HepG2 (cell line): ENCODE measurements around the gene GIN1. TPM values are rescaled to one million over a fixed set of nuclear protein-coding genes. Genes with fewer than 3 reads are reported as not detected.

Experiments used
- ATAC-seq: fragments of 200-7000 bp; cut with Tn5 transposase; 3 replicates; pipeline ENCODE4 v1.9.1; 2020; ENCODE audit warnings: mild to moderate bottlenecking, moderate library complexity
- BruUV-seq: library from RNA; stranded (reverse); fragments of 400-500 nt; replicated peaks from 2 replicates; lab custom pipeline; 2021; lab: Mats Ljungman, UMichigan
- CTCF ChIA-PET: fragments of 300-600 bp; formaldehyde crosslinking; extraction: SDS; loops from one replicate; lab custom pipeline; 2021; ENCODE audit warnings: low total read pairs, inconsistent platforms, low intra/inter-chr PET ratio; lab: Yijun Ruan, JAX
- POLR2A ChIA-PET: fragments of 350-600 bp; sonication (Branson Sonifier 250); formaldehyde crosslinking; loops from one replicate; lab custom pipeline; 2020; ENCODE audit warnings: antibody characterized with exemption, inconsistent platforms; lab: Yijun Ruan, JAX
- DNase-seq: peaks from one replicate; pipeline ENCODE4 v3.0.0-alpha.2; 2015; ENCODE audit warnings: low spot score
- FAIRE-seq: peaks from 3 replicates; lab custom pipeline; 2011; peaks lifted over from hg19 to GRCh38; lab: Jason Lieb, UNC
- H2AFZ ChIP-seq: one replicate; pipeline ENCODE4 v1.6.1; 2011; ENCODE audit warnings: low read length, inconsistent platforms
- H3K27ac ChIP-seq: fragments of 300-600 bp; 3 replicates; pipeline ENCODE4 v1.8.0; 2011; ENCODE audit warnings: mixed run types, mild to moderate bottlenecking, mixed read lengths, low read length, inconsistent platforms; ENCODE audit not compliant: insufficient read depth; ENCODE audit errors: extremely low read length
- H3K27me3 ChIP-seq, 2 experiments: fragments of 200-600 bp in 1 of 2; 2 replicates in 1 of 2; 3 replicates in 1 of 2; pipeline versions ENCODE4 v1.6.0 to v1.8.0; 2011; ENCODE audit warnings: low read length in 2 of 2, mild to moderate bottlenecking in 2 of 2, moderate library complexity in 2 of 2, inconsistent platforms in 1 of 2; ENCODE audit not compliant: insufficient read depth in 2 of 2, control insufficient read depth in 1 of 2
- H3K36me3 ChIP-seq, 2 experiments: fragments of 200-600 bp in 1 of 2; replicated peaks in 1 of 2; 2 replicates in 1 of 2; 3 replicates in 1 of 2; pipeline versions ENCODE4 v1.5.1 to v1.8.0; 2011; ENCODE audit warnings: low read length in 2 of 2, inconsistent platforms in 1 of 2; ENCODE audit not compliant: insufficient read depth in 2 of 2, control insufficient read depth in 1 of 2
- H3K4me1 ChIP-seq: 2 replicates; pipeline ENCODE4 v1.5.1; 2012; ENCODE audit warnings: low read length, inconsistent platforms; ENCODE audit not compliant: insufficient read depth
- H3K4me2 ChIP-seq: 2 replicates; pipeline ENCODE4 v1.6.0; 2011; ENCODE audit warnings: low read depth, low read length, inconsistent platforms
- H3K4me3 ChIP-seq, 3 experiments: fragments of 200-600 bp in 1 of 3; sonication (generic), shearing (Covaris generic) in 1 of 3; replicated peaks in 1 of 3; 2 replicates each; pipeline ENCODE4 v1.5.1; 2011 to 2016; ENCODE audit warnings: low read length in 3 of 3, inconsistent platforms in 2 of 3, low read depth in 2 of 3, mild to moderate bottlenecking in 2 of 3, control low read depth in 1 of 3, mixed read lengths in 1 of 3; ENCODE audit not compliant: insufficient read depth in 1 of 3
- H3K79me2 ChIP-seq: one replicate; pipeline ENCODE4 v1.6.1; 2011; ENCODE audit warnings: low read length, inconsistent platforms; ENCODE audit not compliant: insufficient read depth
- H3K9ac ChIP-seq: 2 replicates; pipeline ENCODE4 v1.6.0; 2011; ENCODE audit warnings: mild to moderate bottlenecking, low read depth, low read length, inconsistent platforms; ENCODE audit not compliant: insufficient read depth
- H3K9me3 ChIP-seq: 2 replicates; pipeline ENCODE4 v1.5.1; 2012; ENCODE audit warnings: mild to moderate bottlenecking, low read length
- H4K20me1 ChIP-seq: 2 replicates; pipeline ENCODE4 v1.6.0; 2011; ENCODE audit warnings: inconsistent platforms, mild to moderate bottlenecking, low read length, moderate library complexity; ENCODE audit not compliant: insufficient read depth
- AHDC1 ChIP-seq: sonication (generic); formaldehyde crosslinking; IDR thresholded peaks from 2 replicates; pipeline ENCODE4 v1.5.1; 2020; ENCODE audit warnings: mild to moderate bottlenecking, missing genetic modification reagents, borderline replicate concordance
- CENPX ChIP-seq: sonication (generic); formaldehyde crosslinking; IDR thresholded peaks from 2 replicates; pipeline ENCODE4 v1.9.0; 2021; ENCODE audit warnings: mild to moderate bottlenecking, missing genetic modification reagents, moderate library complexity
- FOXO4 ChIP-seq: sonication (generic); formaldehyde crosslinking; conservative IDR thresholded peaks from 2 replicates; pipeline ENCODE4 v1.8.1; 2023; ENCODE audit warnings: missing genetic modification reagents
- SIN3A ChIP-seq: IDR thresholded peaks from 2 replicates; pipeline ENCODE4 v1.6.1; 2011; ENCODE audit warnings: low read depth, mild to moderate bottlenecking, control low read depth, low read length, borderline replicate concordance
- STAT5B ChIP-seq: sonication (generic); formaldehyde crosslinking; IDR thresholded peaks from 2 replicates; pipeline ENCODE4 v1.4.0; 2020; ENCODE audit warnings: missing genetic modification reagents
- ZNF562 ChIP-seq: sonication (generic); formaldehyde crosslinking; IDR thresholded peaks from 2 replicates; pipeline ENCODE4 v1.8.0; 2022; ENCODE audit warnings: missing genetic modification reagents, borderline replicate concordance
- ZNF670 ChIP-seq: sonication (generic); formaldehyde crosslinking; IDR thresholded peaks from 2 replicates; pipeline ENCODE4 v1.8.0; 2022; ENCODE audit warnings: mild to moderate bottlenecking, missing genetic modification reagents, borderline replicate concordance
- ZNF878 ChIP-seq: sonication (generic); formaldehyde crosslinking; IDR thresholded peaks from 2 replicates; pipeline ENCODE4 v1.8.1; 2023; ENCODE audit warnings: mild to moderate bottlenecking, missing genetic modification reagents, moderate library complexity
- WGBS: methylation state at CpG from one replicate; pipeline ENCODE4 v1.1.6; 2017; ENCODE audit warnings: low lambda C conversion rate; 5-methylcytosine and 5-hydroxymethylcytosine counted together
- in situ Hi-C: cut with HindIII; loops from 2 replicates; pipeline ENCODE4 v1.10.0; 2017; ENCODE audit warnings: low pct_unique_long_range_greater_than_20kb; ENCODE audit not compliant: extremely low pct_ligation_motif_present
- intact Hi-C: fragments of 100-400 bp; cut with micrococcal nuclease; formaldehyde crosslinking; loops from one replicate; pipeline ENCODE4 v1.10.0; 2022; ENCODE audit not compliant: unreplicated experiment
- polyA plus RNA-seq, 8 experiments: library from polyadenylated mRNA; depleted of rRNA in 3 of 8; stranded (reverse) in 7 of 8; unstranded in 1 of 8; fragments of >200 nt; fragmentation: Illumina TruSeq in 4 of 8; extraction: Trizol in 4 of 8; gene quantifications; 2 replicates each; pipeline versions ENCODE4 v1.2.1 to v1.2.3, GENCODE V29; 2011 to 2016; ENCODE audit warnings: low read depth in 4 of 8, missing spikeins in 1 of 8, mixed read lengths in 1 of 8; ENCODE audit not compliant: insufficient read depth in 1 of 8
- total RNA-seq, 5 experiments: library from RNA; depleted of rRNA; stranded (reverse); fragments of >200 nt; fragmentation: Illumina TruSeq; extraction: Trizol; gene quantifications; 2 replicates each; pipeline ENCODE4 v1.2.3, GENCODE V29; 2016; ENCODE audit warnings: low read depth in 1 of 5

The GIN1 gene
- total and polyA plus RNA-seq, 2 of the 13 experiments (the other 11 are each of a cell fraction or from before 2014, with no cell fraction given): 1.7 to 7.7 TPM

- no peak overlapping the region for H3K4me2 ChIP-seq
- in situ Hi-C loops: loop anchor here (10.0 kb wide), 1 partner anchor 353 kb away; no protein-coding TSS in a partner anchor
- H3K9me3 ChIP-seq: no peaks in the 10 kb centered on the region
- DNase-seq (no peak), FAIRE-seq (no peak), ATAC-seq (no peak)
- H3K4me3 ChIP-seq: no peak overlapping the region
- no peak overlapping the region for H3K9ac ChIP-seq
- H3K36me3 ChIP-seq: no peaks in the 10 kb centered on the region; a peak in 2 of 5 replicates
- 90% methylated on average over 3 of the region's 3 CpGs for WGBS
- no peak overlapping the region for H3K27ac ChIP-seq
- intact Hi-C loops: loop anchor here (2.0 to 5.0 kb wide), 2 partner anchors 97 to 601 kb away; no protein-coding TSS in a partner anchor
- POLR2A ChIA-PET: no interaction called here
- H4K20me1 ChIP-seq: no peaks in the 10 kb centered on the region
- H2AFZ ChIP-seq: no peak overlapping the region
- no peaks in the 10 kb centered on the region for H3K27me3 ChIP-seq
- CTCF ChIA-PET: interaction anchor here (1.2 kb wide), 1 partner anchor 457 kb away, joined by 7 read pairs; no protein-coding TSS in a partner anchor
- BruUV-seq: no TSS peak
- no peaks in the 10 kb centered on the region for H3K4me1 ChIP-seq
- no peaks in the 10 kb centered on the region for H3K79me2 ChIP-seq
- no peak for TF ChIP-seq AHDC1 (CRISPR knock-in tag)
- no peak for TF ChIP-seq ZNF878
- no peak for TF ChIP-seq CENPX
- no peak for TF ChIP-seq FOXO4 (CRISPR knock-in tag)
- TF ChIP-seq ZNF562: no peak
- TF ChIP-seq STAT5B (CRISPR knock-in tag): no peak
- no peak for TF ChIP-seq ZNF670 (CRISPR knock-in tag)
- TF ChIP-seq SIN3A: no peak
Measured at GRCh38 chr5:103138202-103138690, 18.3 kb upstream of the GIN1 start.
